Measurements from ENCODE around the gene FAM234A.

The FAM234A gene

GRCh38 chr16:297832-298231 is 63.2 kb downstream of the FAM234A start:
- no peak for DNase-seq (ENCODE audit: low read depth)
- in situ Hi-C loops (cut with HindIII; ENCODE audit: low sequenced_read_pairs), result no loop called here
- H3K4me3 ChIP-seq (ENCODE audit: low read depth, low read length), result no peak overlapping the region
- TF ChIP-seq CTCF (IDR thresholded peaks at IDR 0.05; ENCODE audit: low read depth, low read length, missing control alignments), result no peak

GRCh38 chr16:301235-301634 is 66.6 kb downstream of the FAM234A start:
- no peak overlapping the region for H3K4me3 ChIP-seq (ENCODE audit: low read depth, low read length)
- in situ Hi-C loops (cut with HindIII; ENCODE audit: low sequenced_read_pairs), result no loop called here
- no peak for TF ChIP-seq CTCF (IDR thresholded peaks at IDR 0.05; ENCODE audit: low read depth, low read length, missing control alignments)
- DNase-seq (ENCODE audit: low read depth), result no peak

DNA sequence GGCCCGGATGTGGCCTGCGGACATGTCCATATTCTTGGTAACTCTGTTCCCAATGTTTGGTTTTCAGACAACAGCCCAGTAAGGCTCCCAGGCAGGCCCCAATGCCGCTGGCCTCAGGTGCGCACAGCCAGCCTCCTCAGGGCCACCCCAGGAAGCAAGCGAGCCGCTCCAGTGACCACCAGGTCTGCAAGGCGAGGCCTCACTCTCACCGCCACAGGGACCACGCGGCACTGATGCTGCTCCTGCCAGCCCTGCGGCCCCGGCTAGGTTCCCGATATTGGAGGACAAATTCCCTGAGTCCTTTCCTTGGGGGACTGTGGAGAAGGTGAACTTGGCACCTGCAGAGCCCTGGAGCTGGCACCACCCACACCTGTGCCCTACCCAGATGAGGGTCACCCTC is 67.3 kb downstream of the FAM234A start:
- in situ Hi-C loops (cut with HindIII; ENCODE audit: low sequenced_read_pairs), result no loop called here
- no peak overlapping the region for H3K4me3 ChIP-seq (ENCODE audit: low read depth, low read length)
- no peak for TF ChIP-seq CTCF (IDR thresholded peaks at IDR 0.05; ENCODE audit: low read depth, low read length, missing control alignments)
- DNase-seq (ENCODE audit: low read depth), result no peak

DNA sequence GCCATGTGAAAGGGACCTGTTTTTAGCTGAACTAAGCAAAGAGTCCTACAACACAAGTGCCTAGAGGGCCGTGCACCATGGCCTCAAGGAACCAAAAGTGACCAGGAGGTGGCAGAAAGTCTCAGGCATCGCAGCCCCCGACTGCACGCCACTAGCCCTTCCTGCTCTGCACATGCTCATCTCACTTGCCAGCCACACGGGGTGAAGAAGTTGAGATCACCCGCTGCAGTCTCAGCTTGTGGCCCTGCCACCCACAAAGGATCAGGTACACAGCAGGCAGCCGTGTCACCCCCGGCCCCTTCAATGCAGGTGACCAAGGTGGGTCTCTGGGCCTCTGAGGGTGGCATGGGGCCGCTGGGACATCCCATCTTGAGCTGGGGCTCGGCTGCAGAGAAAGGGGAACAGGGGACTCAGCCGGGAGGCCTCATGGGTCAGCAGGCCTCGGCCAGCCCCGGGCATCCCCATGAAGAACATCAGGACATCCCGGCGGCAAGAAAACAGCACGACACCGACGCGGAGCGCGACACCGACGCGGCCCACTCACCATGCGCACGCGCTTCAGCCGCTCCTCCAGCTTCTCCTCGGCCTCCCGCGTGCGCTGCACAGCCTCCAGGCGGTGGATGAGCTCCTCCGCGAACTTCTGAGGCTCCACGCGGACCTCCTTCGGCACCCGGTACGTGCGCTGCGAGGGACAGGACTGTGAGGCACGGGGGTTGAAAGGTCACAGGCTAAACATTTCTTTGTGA is 69.3 kb downstream of the FAM234A start:
- peak; percentile 11 for TF ChIP-seq CTCF (IDR thresholded peaks at IDR 0.05; ENCODE audit: low read depth, low read length, missing control alignments)
- no peak for DNase-seq (ENCODE audit: low read depth)
- in situ Hi-C loops (cut with HindIII; ENCODE audit: low sequenced_read_pairs), result no loop called here
- H3K4me3 ChIP-seq (ENCODE audit: low read depth, low read length), result no peak overlapping the region

- in situ Hi-C loops (cut with HindIII; ENCODE audit: low sequenced_read_pairs), result no loop called here
- H3K4me3 ChIP-seq (ENCODE audit: low read depth, low read length), result no peak overlapping the region
- TF ChIP-seq CTCF (IDR thresholded peaks at IDR 0.05; ENCODE audit: low read depth, low read length, missing control alignments), result no peak
- DNase-seq (ENCODE audit: low read depth), result no peak
Observed at GRCh38 chr16:305916-306626, 71.5 kb downstream of the FAM234A start.

DNA sequence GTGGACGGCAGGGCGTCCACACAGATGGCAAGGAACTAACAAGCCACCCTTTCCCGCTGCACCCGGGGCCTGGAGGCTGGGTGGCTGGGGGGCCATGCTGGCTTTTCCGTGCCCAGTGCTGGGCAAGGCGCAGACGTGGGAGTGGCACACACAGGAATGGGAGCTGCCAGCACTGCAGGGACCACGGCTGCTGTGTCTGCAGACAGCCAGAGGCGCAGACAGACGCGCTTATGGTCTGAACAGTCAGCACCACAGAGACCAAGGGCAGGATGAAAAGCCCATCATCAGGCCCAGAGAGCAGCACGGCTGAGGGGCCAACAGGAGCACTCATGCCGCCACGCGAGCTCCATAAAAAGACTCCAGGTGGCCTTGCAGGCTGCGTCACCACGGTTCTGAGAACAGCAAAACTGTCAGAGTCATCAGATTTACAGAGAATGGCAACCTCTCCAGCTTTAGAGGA is 72.3 kb downstream of the FAM234A start:
- TF ChIP-seq CTCF (IDR thresholded peaks at IDR 0.05; ENCODE audit: low read depth, low read length, missing control alignments), result no peak
- in situ Hi-C loops (cut with HindIII; ENCODE audit: low sequenced_read_pairs), result no loop called here
- H3K4me3 ChIP-seq (ENCODE audit: low read depth, low read length), result no peak overlapping the region
- no peak for DNase-seq (ENCODE audit: low read depth)
